Measurements from ENCODE around the gene SLC6A13. TPM values are rescaled to one million over a fixed set of nuclear protein-coding genes. Genes with fewer than 3 reads are reported as not detected.

SLC6A13 gene
- total RNA-seq, 1 experiment from 2014 or later: not detected

- no CpG with 5 or more reads among the region's 7 CpGs for WGBS (ENCODE audit: extremely low coverage, insufficient read length, low lambda C conversion rate)
- no peaks in the 10 kb centered on the region for H3K9me3 ChIP-seq (ENCODE audit: control insufficient read depth, low read depth, low read length)
These were observed 68.4 kb downstream of the SLC6A13 start for GRCh38 chr12:194276-194675.

More at GRCh38 chr12:194276-194675, 68.4 kb downstream of the SLC6A13 start:
- Mint-ChIP-seq H3K36me3 (ENCODE audit: insufficient read depth in 1 of 3, low read depth in 3 of 3) (no peaks in the 10 kb centered on the region), H3K9me3 (peaks cover 0 to 6% of the 10 kb centered on the region in 2 experiments; a peak in 2 of 5 replicates), H3K4me3 (no peak overlapping the region), H3K27ac (no peak overlapping the region), H3K27me3 (ENCODE audit: low read depth) (peaks cover 82% of the 10 kb centered on the region), H3K4me1 (peaks cover 4 to 13% of the 10 kb centered on the region in 2 experiments; a peak in 2 of 4 replicates)
- no peaks in the 10 kb centered on the region for H3K4me1 ChIP-seq (ENCODE audit: insufficient read depth, low read length)
- no peaks in the 10 kb centered on the region for H3K79me1 ChIP-seq (ENCODE audit: insufficient read depth, low read depth, low read length, poor library complexity, severe bottlenecking)
- no peak overlapping the region for H4K5ac ChIP-seq (ENCODE audit: insufficient read length, low read depth, low read length)
- no peak overlapping the region for H2BK5ac ChIP-seq (ENCODE audit: insufficient read length, low read length)
- no peak overlapping the region for H2BK120ac ChIP-seq (ENCODE audit: low read depth, low read length, poor library complexity, severe bottlenecking)
- H3K4me2 ChIP-seq (ENCODE audit: insufficient read depth, insufficient read length, low read length): no peak overlapping the region
- H3K56ac ChIP-seq (ENCODE audit: insufficient read length, low read depth, low read length): no peak overlapping the region
- H4K20me1 ChIP-seq (ENCODE audit: control insufficient read depth, insufficient read depth, insufficient read length): no peaks in the 10 kb centered on the region
- no peaks in the 10 kb centered on the region for H3K79me2 ChIP-seq (ENCODE audit: insufficient read depth, low read length)
- DNase-seq: no peak
- H3K9ac ChIP-seq (ENCODE audit: extremely low read depth, insufficient read length, low read length): no peak overlapping the region
- H4K91ac ChIP-seq (ENCODE audit: insufficient read length, low read depth, low read length): no peak overlapping the region
- no peak overlapping the region for H2BK15ac ChIP-seq (ENCODE audit: low read depth, low read length)
- H2BK20ac ChIP-seq (ENCODE audit: low read depth, low read length, poor library complexity, severe bottlenecking): no peak overlapping the region
- no peak for TF ChIP-seq CTCF (conservative IDR thresholded peaks at IDR 0.05)
- no peak overlapping the region for H3K23ac ChIP-seq (ENCODE audit: insufficient read length, low read depth, low read length)
- no peaks in the 10 kb centered on the region for H3K23me2 ChIP-seq (ENCODE audit: insufficient read length, low read depth, low read length, poor library complexity, severe bottlenecking)
- H3K27ac ChIP-seq (ENCODE audit: insufficient read length, low read depth, low read length): no peak overlapping the region
- H3K18ac ChIP-seq (ENCODE audit: insufficient read length, low read depth, low read length): no peak overlapping the region
- H4K8ac ChIP-seq (replicated peaks; ENCODE audit: insufficient read length, low read depth, low read length): no peak overlapping the region
- H2BK12ac ChIP-seq (ENCODE audit: insufficient read length, low read depth, low read length): no peak overlapping the region
- no peak overlapping the region for H2AK5ac ChIP-seq (ENCODE audit: insufficient read length, low read length)
- no peaks in the 10 kb centered on the region; the same call in 1 of the 2 replicates for H3K27me3 ChIP-seq (ENCODE audit: insufficient read depth, low read length)
- H3K14ac ChIP-seq (ENCODE audit: insufficient read depth, low read length): no peak overlapping the region
- H3K4ac ChIP-seq (ENCODE audit: low read depth, low read length): no peak overlapping the region
- H3T11ph ChIP-seq (ENCODE audit: low read length): no peak overlapping the region
- H2AFZ ChIP-seq (ENCODE audit: low read length): no peak overlapping the region

All from H9 (cell line).